GM20431 (cell line): Measurements from ENCODE around the gene DTD2.

ENCODE experiments used
- in situ Hi-C: fragments of 300-500 bp; cut with MseI, MboI; formaldehyde crosslinking; loops from one replicate; pipeline ENCODE4 v1.15.0; 2020; ENCODE audit warnings: low sequenced_read_pairs; ENCODE audit not compliant: unreplicated experiment

DTD2 gene

GRCh38 chr14:31410048-31410650, 47.2 kb downstream of the DTD2 start:
- in situ Hi-C loops = no loop called here

- in situ Hi-C loops = no loop called here
Measured at GRCh38 chr14:31408421-31408820, 48.9 kb downstream of the DTD2 start.

GRCh38 chr14:31405599-31406232, 51.6 kb downstream of the DTD2 start:
- in situ Hi-C loops = no loop called here

GRCh38 chr14:31405106-31405505, 52.2 kb downstream of the DTD2 start:
- in situ Hi-C loops = no loop called here

GRCh38 chr14:31403707-31404106, 53.6 kb downstream of the DTD2 start:
- in situ Hi-C loops = no loop called here

GRCh38 chr14:31402764-31403439, 54.4 kb downstream of the DTD2 start:
- in situ Hi-C loops = no loop called here

GRCh38 chr14:31401369-31401932, 55.9 kb downstream of the DTD2 start:
- in situ Hi-C loops = no loop called here

GRCh38 chr14:31400031-31400638, 57.2 kb downstream of the DTD2 start:
- in situ Hi-C loops = no loop called here
